HG03520 (cell line): ENCODE results near the gene SRRT.
"Not testable (repeated sequence)": the region's sequence is repeated elsewhere in the genome, so short reads cannot be mapped to it uniquely, and the experiment has no call there.

Experiments
- ATAC-seq: cut with Tn5 transposase; IDR thresholded peaks from one replicate; pipeline ENCODE4 v1.9.1; 2021; ENCODE audit warnings: mild to moderate bottlenecking, moderate library complexity; ENCODE audit not compliant: unreplicated experiment

Gene SRRT

GRCh38 chr7:100854146-100854895, 20.6 kb upstream of the SRRT start:
- no peak for ATAC-seq

DNA sequence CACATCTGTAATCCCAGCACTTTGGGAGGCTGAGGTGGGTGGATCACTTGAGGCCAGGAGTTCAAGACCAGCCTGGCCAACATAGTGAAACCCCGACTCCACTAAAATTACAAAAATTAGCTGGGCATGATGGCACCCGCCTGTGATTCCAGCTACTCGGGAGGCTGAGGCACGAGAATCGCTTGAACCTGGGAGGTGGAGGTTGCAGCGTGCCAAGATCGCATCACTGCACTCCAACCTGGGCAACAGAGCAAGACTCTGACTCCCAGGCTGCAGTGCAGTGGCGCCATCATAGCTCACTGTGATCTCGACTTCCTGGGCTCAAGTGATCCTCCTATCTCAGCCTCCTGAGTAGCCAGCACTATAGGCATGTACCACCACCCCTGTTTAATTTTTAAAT, 20.0 kb upstream of the SRRT start:
- ATAC-seq, result not testable (repeated sequence)

DNA sequence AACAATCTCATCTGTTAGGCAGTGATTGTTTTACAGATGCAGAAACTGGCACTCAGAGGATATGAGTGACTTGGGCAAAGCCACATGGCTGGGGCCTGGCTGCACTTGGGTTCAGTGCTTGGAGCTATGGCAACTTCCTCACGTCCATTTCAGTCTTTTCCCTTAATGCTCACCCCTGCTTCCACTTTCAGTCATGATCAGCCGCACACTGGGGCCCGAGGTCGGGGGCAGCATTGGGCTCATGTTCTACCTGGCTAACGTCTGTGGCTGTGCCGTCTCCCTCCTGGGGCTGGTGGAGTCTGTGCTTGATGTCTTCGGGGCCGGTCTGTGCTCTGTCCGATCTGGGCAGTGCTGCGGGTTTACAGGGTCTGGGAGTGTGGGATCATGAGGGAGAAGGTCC, 19.4 kb upstream of the SRRT start:
- ATAC-seq, result no peak

GRCh38 chr7:100856871-100857282, 18.0 kb upstream of the SRRT start:
- no peak for ATAC-seq

DNA sequence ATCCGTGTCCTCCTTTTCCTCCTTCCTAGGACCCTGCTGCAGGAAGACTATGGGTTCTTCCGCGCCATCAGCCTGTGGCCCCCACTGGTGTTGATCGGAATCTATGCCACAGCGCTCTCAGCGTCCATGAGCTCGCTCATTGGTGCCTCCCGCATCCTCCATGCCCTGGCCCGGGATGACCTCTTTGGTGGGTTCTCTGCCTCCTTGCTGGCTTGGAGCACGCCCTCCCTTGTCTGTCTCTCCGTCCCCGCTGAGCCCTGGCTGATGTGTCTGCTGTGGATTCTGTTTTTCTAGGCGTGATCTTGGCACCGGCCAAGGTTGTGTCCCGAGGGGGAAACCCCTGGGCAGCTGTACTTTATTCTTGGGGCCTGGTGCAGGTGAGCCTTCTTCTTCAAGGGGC, 15.0 kb upstream of the SRRT start:
- no peak for ATAC-seq

- no peak for ATAC-seq
These were observed 13.9 kb upstream of the SRRT start for GRCh38 chr7:100860702-100861615.

DNA sequence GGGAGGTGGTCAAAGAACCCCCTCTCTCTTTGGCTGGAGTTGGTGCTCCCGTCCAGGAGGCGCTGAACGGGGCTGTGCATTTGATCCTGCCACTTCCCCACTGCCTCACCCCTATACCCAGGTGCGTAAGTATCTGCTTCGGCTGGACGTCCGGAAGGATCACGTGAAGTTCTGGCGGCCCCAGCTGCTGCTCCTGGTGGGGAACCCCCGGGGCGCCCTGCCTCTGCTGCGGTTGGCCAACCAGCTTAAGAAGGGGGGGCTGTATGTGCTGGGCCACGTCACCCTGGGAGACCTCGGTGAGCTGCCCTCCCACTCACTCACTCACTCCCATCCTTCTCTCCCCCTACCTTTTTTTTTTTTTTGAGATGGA, 13.3 kb upstream of the SRRT start:
- no peak for ATAC-seq

DNA sequence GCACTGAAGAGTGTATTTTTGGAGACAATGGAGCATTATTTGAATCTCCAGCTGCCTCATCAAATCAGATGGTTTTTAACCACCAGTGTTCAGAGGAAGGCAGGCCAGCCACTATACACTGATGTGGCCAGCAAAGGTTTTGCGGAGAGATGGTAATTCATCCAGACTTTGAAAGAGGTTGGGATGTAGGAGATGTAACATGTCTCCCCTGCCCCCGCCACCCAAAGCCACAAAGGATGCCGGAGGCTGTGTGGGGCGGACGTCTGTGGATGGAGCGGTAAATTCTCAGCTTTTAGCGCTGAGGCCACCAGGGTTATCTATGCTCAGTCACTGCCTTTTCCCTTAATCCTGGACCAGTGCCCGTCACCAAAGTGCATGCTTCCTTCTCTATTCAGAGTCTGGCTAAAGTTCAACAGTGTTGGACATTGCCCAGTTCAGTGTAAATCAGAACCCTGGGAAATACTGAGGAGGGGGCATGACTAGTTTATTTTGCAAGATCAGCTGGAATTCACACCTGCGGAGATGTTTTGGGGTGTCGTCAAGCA, 11.4 kb upstream of the SRRT start:
- ATAC-seq, result no peak

DNA sequence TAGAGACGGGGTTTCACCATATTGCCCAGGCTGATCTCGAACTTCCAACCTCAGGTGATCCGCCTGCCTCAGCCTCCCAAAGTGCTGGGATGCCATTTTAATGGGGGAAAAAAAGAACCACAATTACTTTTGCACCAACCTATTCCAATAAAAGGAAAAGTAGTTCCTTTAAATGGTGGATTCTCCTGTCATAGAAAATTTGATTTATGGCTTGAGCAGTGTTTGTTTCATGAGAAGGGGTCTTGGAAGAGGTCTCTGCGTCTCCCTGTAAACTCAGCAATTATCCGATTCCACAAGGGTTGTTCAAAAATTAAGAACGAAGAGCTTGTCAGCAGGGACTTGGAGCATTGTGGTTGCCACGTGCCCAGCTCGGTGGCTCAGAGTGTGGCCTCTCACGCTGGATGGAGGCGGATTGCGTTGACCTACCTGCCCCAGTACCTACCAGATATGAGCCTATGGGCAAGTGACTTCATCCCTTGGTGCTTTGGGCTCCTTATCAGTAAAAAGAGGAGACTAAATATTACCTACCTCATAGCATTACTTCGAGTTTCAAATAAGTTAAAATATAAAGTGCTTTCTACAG, 10.5 kb upstream of the SRRT start:
- no peak for ATAC-seq

DNA sequence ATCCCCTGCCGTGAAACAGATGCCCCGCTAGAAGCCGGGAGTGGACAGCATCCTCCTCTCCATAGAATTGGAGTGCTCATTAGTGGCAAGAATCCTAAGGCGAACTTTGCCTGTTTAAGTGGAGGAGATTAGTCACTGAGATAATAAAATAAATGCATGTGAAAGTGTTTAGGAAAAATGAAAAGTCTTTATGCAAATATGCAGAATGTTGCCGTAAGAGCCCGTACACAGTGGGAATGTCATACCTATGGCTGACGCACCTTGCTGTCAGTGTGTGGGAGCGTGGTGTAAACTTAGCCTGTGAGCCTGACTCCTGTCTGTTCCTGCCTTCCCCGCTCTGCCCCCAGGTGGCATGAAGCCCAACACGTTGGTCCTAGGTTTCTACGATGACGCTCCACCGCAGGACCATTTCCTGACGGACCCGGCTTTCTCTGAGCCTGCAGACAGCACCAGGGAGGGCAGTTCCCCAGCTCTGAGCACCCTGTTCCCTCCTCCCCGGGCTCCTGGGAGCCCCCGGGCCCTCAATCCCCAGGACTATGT, 9.5 kb upstream of the SRRT start:
- no peak for ATAC-seq

- no peak for ATAC-seq
These were observed 8.8 kb upstream of the SRRT start for GRCh38 chr7:100865938-100866728.

DNA sequence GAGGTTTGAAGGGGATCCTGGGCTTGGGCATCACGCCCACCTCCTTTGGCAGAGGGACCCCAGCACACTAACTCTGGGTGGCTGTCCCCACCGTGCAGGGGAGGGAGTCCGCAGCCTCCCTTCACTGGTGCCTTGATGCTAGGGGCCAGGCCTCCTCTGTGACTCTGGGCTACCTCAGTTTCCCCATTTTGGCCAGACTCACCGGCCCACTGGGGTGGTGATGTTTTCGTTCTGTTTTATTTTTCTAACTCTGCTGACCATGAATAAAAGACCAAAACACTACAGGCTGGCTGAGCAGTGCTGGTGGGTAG, 8.2 kb upstream of the SRRT start:
- no peak for ATAC-seq

DNA sequence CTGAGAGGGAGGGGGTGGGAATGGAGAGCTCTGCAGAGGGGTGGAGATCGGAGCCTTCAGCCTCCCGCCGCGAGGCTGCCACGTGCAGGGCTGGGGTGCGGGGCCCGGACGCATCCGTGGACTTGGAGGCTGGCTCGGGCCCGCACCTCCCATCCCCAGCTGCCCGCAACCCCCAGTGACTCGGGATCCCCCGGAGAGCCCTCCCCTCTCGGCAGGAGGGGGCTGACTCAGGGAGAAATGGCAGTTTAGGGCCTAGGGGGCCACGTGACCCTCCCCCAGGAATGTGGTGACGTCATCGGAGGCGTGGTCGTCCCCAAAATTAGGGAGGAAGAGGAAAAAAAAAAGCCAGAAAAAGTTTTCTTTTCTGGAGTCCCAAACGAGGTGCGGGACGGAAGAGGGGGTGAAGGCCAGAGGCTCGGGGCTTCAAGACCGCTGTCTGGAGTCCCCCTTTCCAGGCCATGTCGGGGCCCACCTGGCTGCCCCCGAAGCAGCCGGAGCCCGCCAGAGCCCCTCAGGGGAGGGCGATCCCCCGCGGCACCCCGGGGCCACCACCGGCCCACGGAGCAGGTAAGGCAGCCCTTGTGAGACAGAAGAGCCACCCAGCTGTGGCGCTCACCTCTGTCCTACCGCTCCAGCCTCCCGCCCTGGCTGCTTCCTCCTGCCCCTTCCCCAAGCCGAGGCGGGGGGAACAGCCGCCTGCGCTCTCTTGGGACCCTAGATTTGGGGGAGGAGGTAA, 7.7 kb upstream of the SRRT start, which contains the start of gene TRIP6:
Gene TRIP6, plus strand, starts transcription at position 348 of the 736 bp plus-strand sequence. Its CDS starts 111 bp downstream, at position 459.
- no peak for ATAC-seq

GRCh38 chr7:100867776-100868485, 7.0 kb upstream of the SRRT start:
- ATAC-seq, result no peak

GRCh38 chr7:100873599-100874299, 1.2 kb upstream of the SRRT start:
- no peak for ATAC-seq

DNA sequence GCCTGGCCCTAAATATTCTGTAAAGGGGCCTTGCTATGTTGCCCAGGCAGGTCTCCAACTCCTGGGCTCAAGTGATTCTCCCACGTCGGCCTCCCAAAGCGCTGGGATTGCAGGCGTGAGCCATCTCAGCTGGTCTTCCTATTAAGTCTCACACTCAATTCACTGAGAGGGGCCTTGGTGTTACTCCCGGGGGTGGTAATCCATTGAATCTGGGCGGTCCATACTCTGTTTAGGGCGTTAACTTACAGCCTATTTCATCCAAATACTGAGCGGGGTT, 665 bp upstream of the SRRT start:
- no peak for ATAC-seq

GRCh38 chr7:100875356-100875751, 451 bp downstream of the SRRT start:
- peak; percentile 27 for ATAC-seq

DNA sequence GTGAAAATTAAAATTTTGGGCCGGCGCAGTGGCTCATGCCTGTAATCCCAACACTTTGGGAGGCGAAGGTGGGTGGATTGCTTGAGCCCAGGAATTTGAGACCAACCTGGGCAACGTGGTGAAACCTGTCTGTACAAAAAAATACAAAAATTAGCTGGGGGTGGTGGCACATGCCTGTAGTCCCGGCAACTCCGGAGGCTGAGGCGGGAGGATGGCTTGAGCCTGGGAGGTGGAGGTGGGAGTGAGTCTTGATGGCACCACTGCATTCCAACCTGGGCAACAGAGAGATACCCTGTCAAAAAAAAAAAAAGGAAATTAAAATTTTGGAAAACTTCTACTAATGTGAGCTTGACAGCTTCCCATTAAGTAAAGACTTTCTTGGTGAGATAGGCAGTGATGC, 3.1 kb downstream of the SRRT start:
- no peak for ATAC-seq

DNA sequence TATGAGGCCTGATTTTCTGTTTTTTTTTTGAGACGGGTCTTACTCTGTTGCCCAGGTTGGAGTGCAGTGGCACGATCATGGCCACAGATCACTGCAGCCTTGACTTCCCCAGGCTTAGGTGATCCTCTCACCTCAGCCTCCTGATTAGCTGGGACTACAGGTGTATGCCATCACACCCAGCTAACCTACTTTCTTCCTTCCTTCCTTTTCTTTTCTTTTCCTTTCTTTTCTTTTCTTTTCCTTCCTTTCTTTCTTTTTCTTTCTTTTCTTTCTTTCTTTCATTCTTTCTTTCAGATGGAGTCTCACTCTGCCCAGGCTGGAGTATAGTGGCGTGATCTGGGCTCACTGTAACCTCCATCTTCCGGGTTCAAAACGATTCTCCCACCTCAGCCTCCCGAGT, 3.8 kb downstream of the SRRT start:
- no peak for ATAC-seq
